Measurements from ENCODE around the gene CPSF4.

The CPSF4 gene

DNA sequence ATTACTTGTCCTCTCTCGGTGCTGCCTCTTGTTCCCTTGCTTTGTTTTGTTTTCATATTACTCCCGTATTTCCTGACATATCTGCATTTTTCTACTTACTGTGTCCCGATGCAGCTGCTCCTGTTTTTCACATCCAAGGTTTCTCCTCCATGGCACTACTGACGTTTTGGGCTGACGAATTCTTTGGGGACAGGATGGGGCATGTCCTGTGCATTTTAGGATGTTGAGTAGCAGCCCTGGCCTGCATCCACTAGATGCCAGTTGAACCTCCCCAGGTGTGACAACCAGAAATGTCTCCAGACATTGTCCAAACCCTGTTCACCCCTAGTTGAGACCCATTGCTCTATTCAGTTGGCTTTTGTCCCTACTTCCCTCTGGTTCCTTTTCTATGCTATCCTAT lies 46.4 kb downstream of the CPSF4 start:
- no peak for TF ChIP-seq CTCF (IDR thresholded peaks at IDR 0.05; ENCODE audit: insufficient read depth, low read length, poor library complexity, severe bottlenecking)
- no peak for DNase-seq (ENCODE audit: extremely low read depth, insufficient read length)
- H3K27me3 ChIP-seq (replicated peaks; ENCODE audit: control insufficient read depth, insufficient read depth, low read length), result no peaks in the 10 kb centered on the region
- no peak overlapping the region for H3K4me3 ChIP-seq (replicated peaks; ENCODE audit: low read depth, low read length)
- H3K36me3 ChIP-seq (ENCODE audit: control insufficient read depth, insufficient read depth, low read length), result peaks cover 6% of the 10 kb centered on the region

GRCh38 chr7:99489235-99489634 lies 50.5 kb downstream of the CPSF4 start:
- no peak for DNase-seq (ENCODE audit: extremely low read depth, insufficient read length)
- H3K36me3 ChIP-seq (ENCODE audit: control insufficient read depth, insufficient read depth, low read length), result peaks cover 16% of the 10 kb centered on the region
- no peaks in the 10 kb centered on the region for H3K27me3 ChIP-seq (replicated peaks; ENCODE audit: control insufficient read depth, insufficient read depth, low read length)
- no peak for TF ChIP-seq CTCF (IDR thresholded peaks at IDR 0.05; ENCODE audit: insufficient read depth, low read length, poor library complexity, severe bottlenecking)
- no peak overlapping the region for H3K4me3 ChIP-seq (replicated peaks; ENCODE audit: low read depth, low read length)

GRCh38 chr7:99490878-99491277 lies 52.1 kb downstream of the CPSF4 start:
- H3K27me3 ChIP-seq (replicated peaks; ENCODE audit: control insufficient read depth, insufficient read depth, low read length), result no peaks in the 10 kb centered on the region
- no peak for TF ChIP-seq CTCF (IDR thresholded peaks at IDR 0.05; ENCODE audit: insufficient read depth, low read length, poor library complexity, severe bottlenecking)
- no peak overlapping the region for H3K4me3 ChIP-seq (replicated peaks; ENCODE audit: low read depth, low read length)
- no peak for DNase-seq (ENCODE audit: extremely low read depth, insufficient read length)
- H3K36me3 ChIP-seq (ENCODE audit: control insufficient read depth, insufficient read depth, low read length), result peaks cover 17% of the 10 kb centered on the region

DNA sequence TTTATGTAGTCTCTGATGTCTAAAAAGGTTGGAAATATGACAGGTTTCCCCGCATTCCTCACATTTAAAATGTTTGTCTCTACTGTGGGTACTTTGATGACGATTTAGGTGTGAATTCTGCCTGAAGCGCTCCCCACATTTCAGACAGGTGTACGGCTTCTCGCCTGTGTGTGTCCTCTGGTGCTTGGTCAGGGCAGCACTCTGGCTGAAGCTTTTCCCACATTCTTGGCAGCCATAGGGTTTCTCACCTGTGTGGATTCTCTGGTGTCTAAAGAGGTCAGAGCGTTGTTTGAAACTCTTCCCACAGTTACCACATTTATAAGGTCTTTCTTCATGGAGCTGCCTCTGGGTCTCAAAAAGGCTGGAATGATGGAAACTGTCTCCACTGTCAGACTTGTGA lies 55.1 kb downstream of the CPSF4 start:
- Histone ChIP-seq H3K36me3 (ENCODE audit: control insufficient read depth, insufficient read depth, low read length) (peaks cover 22% of the 10 kb centered on the region), H3K4me3 (replicated peaks; ENCODE audit: low read depth, low read length) (no peak overlapping the region), H3K27me3 (replicated peaks; ENCODE audit: control insufficient read depth, insufficient read depth, low read length) (no peaks in the 10 kb centered on the region)
- no peak for TF ChIP-seq CTCF (IDR thresholded peaks at IDR 0.05; ENCODE audit: insufficient read depth, low read length, poor library complexity, severe bottlenecking)
- DNase-seq (ENCODE audit: extremely low read depth, insufficient read length), result no peak

GRCh38 chr7:99497766-99498545 lies 59.2 kb downstream of the CPSF4 start:
- H3K4me3 ChIP-seq (replicated peaks; ENCODE audit: low read depth, low read length), result peak overlapping the region; percentile 76
- DNase-seq (ENCODE audit: extremely low read depth, insufficient read length), result no peak
- no peak for TF ChIP-seq CTCF (IDR thresholded peaks at IDR 0.05; ENCODE audit: insufficient read depth, low read length, poor library complexity, severe bottlenecking)
- peaks cover 19% of the 10 kb centered on the region for H3K36me3 ChIP-seq (ENCODE audit: control insufficient read depth, insufficient read depth, low read length)
- H3K27me3 ChIP-seq (replicated peaks; ENCODE audit: control insufficient read depth, insufficient read depth, low read length), result no peaks in the 10 kb centered on the region

All from GM06990 (cell line).